Heart right ventricle (tissue), 16 donors: ENCODE results near the gene GALK2. TPM values are rescaled to one million over a fixed set of nuclear protein-coding genes. Genes with fewer than 3 reads are reported as not detected.

Experiments used
- ATAC-seq, 8 donors: fragments of 200-7000 bp; cut with Tn5 transposase; one replicate each; pipeline ENCODE4 v1.9.1; 2020; ENCODE audit warnings: mild to moderate bottlenecking in 8 of 8, moderate library complexity in 8 of 8, moderate number of reproducible peaks in 1 of 8
- DNase-seq, 2 donors: peaks; one replicate each; pipeline ENCODE4 v3.0.0-alpha.2; 2020
- H3K27ac ChIP-seq, 10 donors: fragments of 200-600 bp; sonication (generic) in 2 of 10; one replicate each; pipeline versions ENCODE4 v1.5.0 to v1.8.0; 2020 to 2022; ENCODE audit warnings: mild to moderate bottlenecking in 3 of 10
- H3K27me3 ChIP-seq, 7 donors: fragments of 200-600 bp; one replicate each; pipeline ENCODE4 v1.8.0; 2021 to 2022; ENCODE audit warnings: mild to moderate bottlenecking in 2 of 7
- H3K36me3 ChIP-seq, 9 donors: fragments of 200-600 bp; sonication (generic) in 1 of 9; one replicate each; pipeline versions ENCODE4 v1.5.0 to v1.8.0; 2020 to 2022; ENCODE audit warnings: mild to moderate bottlenecking in 2 of 9
- H3K4me1 ChIP-seq, 9 donors: fragments of 200-600 bp; sonication (generic) in 1 of 9; one replicate each; pipeline versions ENCODE4 v1.5.0 to v1.8.0; 2020 to 2022; ENCODE audit warnings: mild to moderate bottlenecking in 4 of 9
- H3K4me3 ChIP-seq, 10 donors: fragments of 200-600 bp; sonication (generic) in 2 of 10; one replicate each; pipeline versions ENCODE4 v1.5.0 to v1.8.0; 2020 to 2022; ENCODE audit warnings: mild to moderate bottlenecking in 7 of 10, moderate library complexity in 2 of 10
- H3K9me3 ChIP-seq, 11 donors: fragments of 200-600 bp in 10 of 11; sonication (generic) in 2 of 11; one replicate each; pipeline versions ENCODE4 v1.5.0 to v1.8.0; 2013 to 2022; ENCODE audit warnings: mild to moderate bottlenecking in 2 of 11, control low read depth in 1 of 11, moderate library complexity in 1 of 11
- WGBS, 2 donors: extraction: QIAGEN DNeasy Blood & Tissue Kit; methylation state at CpG; one replicate each; pipeline ENCODE4 v1.1.7; 2013; ENCODE audit warnings: inconsistent platforms in 1 of 2; 5-methylcytosine and 5-hydroxymethylcytosine counted together
- intact Hi-C, 10 donors: fragments of 100-400 bp; cut with DNase I; formaldehyde crosslinking; loops; one replicate each; pipeline versions ENCODE4 v1.11.1 to v1.14.2; 2022
- polyA plus RNA-seq, 2 donors: library from polyadenylated mRNA; stranded (reverse); fragments of 200-250 nt; gene quantifications; one replicate each; pipeline ENCODE4 v1.2.3, GENCODE V29; 2013
- total RNA-seq, 10 donors: library from RNA; stranded (reverse); fragmentation: NEBNext Ultra II Directional in 3 of 10; extraction: Animal tissue kit (Norgen Biotek cat#: 25700) in 3 of 10; gene quantifications; one replicate each; pipeline versions ENCODE4 v1.2.1 to v1.2.4, GENCODE V29; 2021 to 2023
- TF ChIP-seq, protein P1 (sequence below), 9 donors: fragments of 200-600 bp; sonication (generic) in 2 of 9; IDR thresholded peaks; one replicate each; pipeline versions ENCODE4 v1.5.0 to v1.8.0; 2021 to 2022; ENCODE audit warnings: antibody characterized with exemption in 9 of 9, mild to moderate bottlenecking in 5 of 9, moderate library complexity in 1 of 9
- donor health status: Arrhythmogenic right ventricular cardiomyopathy.
- donor health status: ischemic (EF 13 %, LVEDD 7.1; RV severe dilation, severe dysfunction).
- donor health status: healthy with polysubstance abuse.
- donor health status: DM: no; HTN: yes; CAD: no.
- donor health status: DM: no; HTN: no; CAD: no.
- donor health status: ischemic (EF 25% LVEDD 6.9; RV normal size, moderate dysfunction).
- donor health status: ischemic (EF 25% LVEDD 5.7; RV mildly dilated, moderate dysfunction).
- donor health status: healthy.
- donor health status: DM: yes; HTN: yes; CAD: no.
- donor health status: Ischemic cardiomyopathy.
- donor health status: ischemic (EF 35%, LVEDD 5.7; RV mildly dilated, moderate dysfunction).
- donor health status: nonischemic (EF 11% LVEDD 7.7; RV severe dilation, severe dysfunction).
- donor health status: DM: yes; HTN: yes; CAD: no.
- donor health status: PGD.
- donor health status: ischemic (EF 29% LVEDD 5.4; RV normal size, mild dysfunction).
- donor health status: nonischemic (EF 23%, LVEDD 6.1; RV moderate dilation, normal function).

The GALK2 gene
- total and polyA plus RNA-seq, 12 donors = 6.2 to 43.9 (median 35.5) TPM

GRCh38 chr15:49212897-49213296 lies 42.9 kb downstream of the GALK2 start:
- intact Hi-C loops = no loop called here

DNA sequence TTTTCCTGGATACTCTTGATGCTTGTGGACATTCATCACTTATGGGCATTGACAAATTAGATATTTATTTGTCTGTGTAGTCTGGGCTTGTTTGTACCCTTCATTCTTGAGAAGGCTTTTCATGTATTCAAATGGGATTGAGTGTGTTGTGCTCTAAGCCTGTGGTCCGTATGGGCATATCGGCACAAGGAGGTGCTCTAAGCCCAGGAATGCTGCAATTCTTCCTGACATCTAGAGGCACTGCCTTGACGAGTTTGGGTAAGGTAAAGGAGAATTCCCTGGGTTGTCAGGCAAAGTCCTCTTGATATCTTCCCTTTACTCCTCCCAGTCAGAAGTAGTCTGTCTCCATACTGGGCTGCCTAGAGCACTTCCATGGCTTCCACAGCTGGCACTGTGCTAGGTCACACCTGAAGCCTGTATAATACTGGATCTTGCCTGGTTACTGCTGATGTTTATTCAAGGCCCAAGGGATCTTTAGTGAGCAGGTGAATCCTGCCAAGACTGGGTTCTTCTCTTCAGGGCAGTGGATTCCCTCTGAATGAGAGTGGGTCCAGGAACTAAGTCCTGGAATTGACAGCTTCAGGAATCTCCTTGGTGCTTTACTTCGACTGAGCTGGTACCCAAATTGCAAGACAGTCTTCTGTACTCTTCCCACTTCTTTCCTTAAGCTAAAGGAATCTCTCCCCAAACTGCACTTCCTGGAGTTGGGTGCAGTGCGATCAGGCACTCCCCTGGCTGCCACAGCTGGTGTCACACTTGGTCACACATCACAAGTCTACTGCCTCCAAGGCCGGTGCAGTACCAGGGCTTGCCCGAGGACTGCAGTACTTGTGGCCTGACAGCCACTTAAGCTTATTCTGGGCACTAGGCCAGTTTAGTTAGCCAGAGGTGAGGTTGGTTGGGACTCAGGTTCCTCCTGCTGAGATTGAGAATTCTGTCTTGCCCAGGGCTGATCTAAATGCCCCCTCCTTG lies 46.0 kb downstream of the GALK2 start:
- intact Hi-C loops = no loop called here
- peak; percentile 71 to 100 (median 86) for ATAC-seq
- no peaks in the 10 kb centered on the region for H3K27me3 ChIP-seq
- TF ChIP-seq, protein P1, sequence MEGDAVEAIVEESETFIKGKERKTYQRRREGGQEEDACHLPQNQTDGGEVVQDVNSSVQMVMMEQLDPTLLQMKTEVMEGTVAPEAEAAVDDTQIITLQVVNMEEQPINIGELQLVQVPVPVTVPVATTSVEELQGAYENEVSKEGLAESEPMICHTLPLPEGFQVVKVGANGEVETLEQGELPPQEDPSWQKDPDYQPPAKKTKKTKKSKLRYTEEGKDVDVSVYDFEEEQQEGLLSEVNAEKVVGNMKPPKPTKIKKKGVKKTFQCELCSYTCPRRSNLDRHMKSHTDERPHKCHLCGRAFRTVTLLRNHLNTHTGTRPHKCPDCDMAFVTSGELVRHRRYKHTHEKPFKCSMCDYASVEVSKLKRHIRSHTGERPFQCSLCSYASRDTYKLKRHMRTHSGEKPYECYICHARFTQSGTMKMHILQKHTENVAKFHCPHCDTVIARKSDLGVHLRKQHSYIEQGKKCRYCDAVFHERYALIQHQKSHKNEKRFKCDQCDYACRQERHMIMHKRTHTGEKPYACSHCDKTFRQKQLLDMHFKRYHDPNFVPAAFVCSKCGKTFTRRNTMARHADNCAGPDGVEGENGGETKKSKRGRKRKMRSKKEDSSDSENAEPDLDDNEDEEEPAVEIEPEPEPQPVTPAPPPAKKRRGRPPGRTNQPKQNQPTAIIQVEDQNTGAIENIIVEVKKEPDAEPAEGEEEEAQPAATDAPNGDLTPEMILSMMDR (IDR thresholded peaks at IDR 0.05) = peak in 7 of 9 donors; percentile 6 to 56 (median 36)
- H3K4me3 ChIP-seq = no peak overlapping the region
- H3K9me3 ChIP-seq = peaks cover 0 to 23% (median 2%) of the 10 kb centered on the region in 11 donors
- H3K4me1 ChIP-seq = peaks cover 0 to 9% (median 0%) of the 10 kb centered on the region in 9 donors
- peaks cover 0 to 29% (median 12%) of the 10 kb centered on the region in 9 donors for H3K36me3 ChIP-seq
- WGBS, 2 donors = 74 to 78% methylated on average over 7 of the region's 7 CpGs
- DNase-seq = peak; percentile 45 to 57
- H3K27ac ChIP-seq = no peak overlapping the region

More at GRCh38 chr15:49212897-49213296, 42.9 kb downstream of the GALK2 start:
- H3K27me3 ChIP-seq = no peaks in the 10 kb centered on the region
- ATAC-seq (no peak), DNase-seq (no peak)
- H3K36me3 ChIP-seq = peaks cover 0 to 12% (median 9%) of the 10 kb centered on the region in 9 donors
- WGBS, 2 donors = 92 to 96% methylated on average over 1 of the region's 1 CpG
- H3K4me3 ChIP-seq = no peak overlapping the region
- H3K9me3 ChIP-seq = peaks cover 0 to 54% (median 18%) of the 10 kb centered on the region in 11 donors
- H3K4me1 ChIP-seq = peaks cover 0 to 9% (median 0%) of the 10 kb centered on the region in 9 donors
- no peak overlapping the region for H3K27ac ChIP-seq
- TF ChIP-seq, protein P1 (IDR thresholded peaks at IDR 0.05) = no peak

GRCh38 chr15:49223536-49224274 lies 53.7 kb downstream of the GALK2 start:
- no peak for DNase-seq
- peaks cover 0 to 7% (median 0%) of the 10 kb centered on the region in 9 donors for H3K4me1 ChIP-seq
- H3K27ac ChIP-seq = no peak overlapping the region
- no peaks in the 10 kb centered on the region for H3K27me3 ChIP-seq
- peaks cover 0 to 21% (median 3%) of the 10 kb centered on the region in 9 donors for H3K36me3 ChIP-seq
- intact Hi-C loops = no loop called here
- 48 to 66% methylated on average over 3 of the region's 3 CpGs for whole genome bisulfite sequencing, 2 donors
- ATAC-seq = no peak
- TF ChIP-seq, protein P1 (IDR thresholded peaks at IDR 0.05) = no peak
- H3K9me3 ChIP-seq = peaks cover 0 to 47% (median 17%) of the 10 kb centered on the region in 11 donors
- H3K4me3 ChIP-seq = no peak overlapping the region
